T47D (cell line): Measurements from ENCODE around the gene PRLH.

ENCODE experiments used
- DNase-seq, 2 experiments: peaks; one replicate each; pipeline versions ENCODE4 v3.0.0 to v3.0.0-alpha.2; 2011 to 2012; ENCODE audit warnings: low read depth in 1 of 2, low spot score in 1 of 2
- JUND ChIP-seq: IDR thresholded peaks from 2 replicates; pipeline ENCODE4 v1.6.1; 2012; ENCODE audit warnings: low read depth
- in situ Hi-C: cut with HindIII; loops from 2 replicates; pipeline ENCODE4 v1.10.0; 2016; ENCODE audit warnings: low sequenced_read_pairs, low pct_unique_long_range_greater_than_20kb

PRLH gene

DNA sequence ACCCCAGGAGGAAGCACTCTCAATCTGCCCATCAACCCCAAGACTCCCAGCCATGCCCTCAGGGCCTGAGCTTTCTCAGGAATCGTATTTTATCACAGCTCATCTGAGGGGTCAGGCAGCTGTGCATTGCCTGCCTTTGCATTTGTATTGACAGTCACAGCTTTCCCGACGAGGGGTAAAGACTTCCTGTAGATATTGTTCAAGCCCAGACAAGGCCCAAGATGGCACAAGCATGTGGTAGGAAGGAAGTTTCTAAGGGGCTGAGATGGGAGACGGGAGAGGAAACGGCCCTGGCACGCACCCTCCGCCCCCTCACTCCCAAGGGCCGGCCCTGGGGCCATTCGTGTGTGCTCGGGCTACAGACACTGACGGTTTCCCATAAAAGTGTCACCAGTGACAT, 34.2 kb upstream of the PRLH start:
- TF ChIP-seq JUND = no peak
- DNase-seq = no peak
- in situ Hi-C loops = no loop called here

DNA sequence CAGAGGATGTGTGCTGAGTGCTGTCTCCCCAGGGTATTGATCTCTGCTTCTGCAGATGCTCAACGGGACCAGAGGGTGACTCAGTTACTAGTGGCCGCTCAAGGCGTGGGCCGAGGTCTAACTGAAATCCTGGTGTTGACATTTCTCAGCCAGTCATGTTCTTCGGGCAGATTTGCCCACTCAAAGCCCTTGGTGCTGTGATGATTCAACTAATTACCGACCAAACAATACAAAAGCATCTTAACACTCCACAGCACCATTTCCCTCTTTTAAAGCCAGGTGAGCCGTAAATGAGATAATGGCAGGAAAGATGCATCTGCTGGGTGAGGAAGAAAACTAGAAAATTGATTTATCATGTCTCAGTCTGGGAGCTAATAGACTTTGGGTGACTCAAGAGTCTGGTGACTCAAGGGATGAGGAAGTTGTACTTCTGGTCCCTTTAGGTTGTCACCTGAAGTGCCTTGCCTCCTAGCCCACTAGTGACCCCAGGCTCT, 32.7 kb upstream of the PRLH start:
- in situ Hi-C loops = no loop called here
- no peak for TF ChIP-seq JUND
- DNase-seq = no peak

DNA sequence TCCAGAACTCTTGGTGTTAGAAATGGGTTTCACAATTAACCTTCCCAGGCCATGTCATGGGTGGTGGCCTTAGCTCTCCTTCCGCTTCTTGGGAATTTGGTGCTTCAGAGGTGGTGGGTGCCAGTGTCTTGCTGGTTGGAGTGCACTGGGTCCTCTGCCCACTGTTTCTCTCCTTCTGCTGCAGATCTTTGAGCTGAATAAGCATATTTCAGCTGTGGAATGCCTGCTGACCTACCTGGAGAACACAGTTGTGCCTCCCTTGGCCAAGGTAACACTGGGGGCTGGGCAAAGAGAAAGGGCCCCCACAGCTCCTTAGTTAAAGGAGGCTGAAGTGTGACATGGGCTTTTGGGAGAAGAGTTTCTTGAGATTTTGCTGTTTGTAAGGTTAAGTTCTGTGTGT, 32.0 kb upstream of the PRLH start:
- no peak for TF ChIP-seq JUND
- in situ Hi-C loops = no loop called here
- no peak for DNase-seq

DNA sequence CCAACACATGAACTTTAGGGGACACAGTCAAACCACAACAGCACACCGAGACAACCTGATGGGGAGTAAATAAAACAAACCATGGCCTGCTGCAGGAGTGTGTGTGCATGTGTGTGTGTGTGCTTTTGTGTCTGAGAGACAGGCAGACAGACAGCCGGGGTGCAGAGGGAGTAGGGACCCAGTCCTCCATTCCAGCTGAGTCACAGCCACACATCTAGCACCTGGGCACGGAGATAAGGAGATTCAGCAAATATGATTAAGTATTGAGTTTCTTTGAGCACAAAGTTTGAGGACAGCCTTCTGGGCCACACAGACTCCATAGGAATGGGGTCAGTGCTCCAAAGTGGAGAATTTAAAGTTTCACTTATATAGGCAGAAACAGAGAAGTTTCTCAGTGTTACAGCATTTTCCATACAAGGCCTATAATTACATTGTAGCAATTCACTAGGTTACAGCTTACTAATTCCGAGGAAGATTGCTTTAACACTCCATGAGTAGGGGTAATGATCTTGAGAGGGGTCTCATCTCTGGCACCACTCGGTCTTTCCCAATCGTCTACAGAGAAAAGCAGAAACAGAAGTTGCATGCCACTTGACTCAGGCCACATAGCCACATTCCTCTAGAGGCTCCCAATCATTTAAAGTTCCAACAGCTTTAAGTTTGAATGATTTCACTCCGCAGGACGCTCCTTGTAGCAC, 30.8 kb upstream of the PRLH start:
- in situ Hi-C loops = no loop called here
- no peak for DNase-seq
- TF ChIP-seq JUND = no peak

DNA sequence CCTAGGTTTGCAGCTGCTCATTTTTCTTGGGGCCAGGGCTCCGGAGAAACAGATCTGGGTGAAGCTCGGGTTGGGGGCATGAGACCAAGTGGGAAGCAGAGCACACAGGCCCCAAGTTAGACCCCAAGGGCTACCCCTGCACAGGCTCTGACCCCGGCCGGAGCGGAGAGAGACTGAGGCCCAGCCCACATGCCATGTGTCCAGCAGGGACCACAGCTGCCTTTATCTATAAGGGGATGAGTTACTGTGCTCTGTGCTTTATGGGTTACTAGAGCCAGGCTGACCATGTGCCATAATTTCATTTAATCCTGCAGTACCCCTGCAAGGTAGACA, 30.3 kb upstream of the PRLH start:
- no peak for TF ChIP-seq JUND
- no peak for DNase-seq
- in situ Hi-C loops = no loop called here

DNA sequence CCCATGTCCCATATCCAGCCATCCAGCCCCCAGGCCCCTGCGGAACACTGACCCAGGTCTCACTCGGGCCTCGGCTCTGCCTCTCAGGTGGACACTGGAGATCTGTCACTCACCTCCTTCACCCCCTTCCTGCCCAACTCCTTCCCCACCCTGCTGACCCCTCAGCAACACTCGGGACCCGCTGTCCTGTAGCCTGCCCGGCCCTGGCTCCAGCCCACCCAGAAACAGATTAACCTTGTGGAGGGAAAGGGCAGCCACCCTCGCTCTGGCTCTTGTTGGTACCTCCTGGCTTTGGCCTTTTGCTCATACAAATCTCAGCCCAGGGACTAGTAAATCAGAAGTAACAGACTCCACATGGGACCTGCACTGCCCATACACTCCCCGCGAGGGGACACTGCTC, 29.8 kb upstream of the PRLH start:
- DNase-seq = no peak
- no peak for TF ChIP-seq JUND
- in situ Hi-C loops = no loop called here

DNA sequence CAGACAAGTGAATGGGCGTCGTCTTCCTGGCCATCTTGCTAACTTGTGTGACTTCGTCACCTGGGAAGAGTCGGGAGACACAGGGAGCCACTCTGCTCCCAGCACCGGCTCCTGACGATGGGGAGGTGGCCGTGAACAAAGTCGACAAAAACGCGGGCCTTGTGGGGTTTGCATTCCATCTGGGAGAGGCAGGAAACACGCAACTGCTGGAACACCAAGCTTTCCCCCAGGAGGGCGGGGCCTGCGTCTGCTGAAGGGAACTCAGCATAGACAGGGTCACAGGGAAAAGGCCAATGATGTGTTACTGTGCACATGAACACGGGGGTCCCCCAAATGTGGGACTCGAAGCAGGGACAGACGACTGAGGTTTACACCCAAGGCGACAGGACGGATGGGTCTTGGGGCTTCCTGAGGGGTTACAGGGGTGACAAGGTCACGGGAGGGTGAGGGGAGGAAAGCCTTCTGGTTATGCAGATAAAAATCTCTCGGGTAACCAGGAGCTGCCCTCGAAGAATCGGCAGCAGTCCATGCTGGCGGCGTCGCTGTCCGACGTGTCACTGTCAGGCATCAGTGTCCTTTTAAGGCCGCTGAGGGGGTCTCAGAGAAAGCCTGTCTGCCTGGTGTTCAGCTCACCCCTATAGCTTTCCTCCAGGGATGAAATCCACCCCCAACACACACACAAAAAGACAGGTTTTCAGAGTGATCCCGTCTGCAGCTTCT, 28.2 kb upstream of the PRLH start:
- in situ Hi-C loops = no loop called here
- TF ChIP-seq JUND = no peak
- DNase-seq = no peak

DNA sequence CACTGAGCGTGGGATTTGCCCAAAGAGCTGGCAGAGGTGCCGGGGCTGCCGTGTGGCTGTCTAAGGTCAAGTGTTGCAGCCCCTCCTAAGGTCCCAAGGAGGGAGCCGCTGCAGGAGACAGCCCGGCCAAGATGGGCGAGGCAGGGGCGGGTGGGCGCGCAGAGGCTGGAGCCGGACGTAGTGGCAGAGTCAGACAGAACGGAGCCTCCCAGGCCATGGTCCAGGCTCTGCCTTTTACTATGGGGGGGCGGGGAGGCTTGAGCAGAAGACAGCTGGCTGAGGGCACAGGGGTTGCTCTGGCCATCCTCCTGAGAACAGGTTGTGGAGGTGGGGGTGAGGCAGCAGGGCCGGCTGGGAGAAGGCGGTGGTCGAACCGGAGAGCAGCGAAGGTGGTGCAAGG, 27.5 kb upstream of the PRLH start:
- TF ChIP-seq JUND = no peak
- in situ Hi-C loops = no loop called here

DNA sequence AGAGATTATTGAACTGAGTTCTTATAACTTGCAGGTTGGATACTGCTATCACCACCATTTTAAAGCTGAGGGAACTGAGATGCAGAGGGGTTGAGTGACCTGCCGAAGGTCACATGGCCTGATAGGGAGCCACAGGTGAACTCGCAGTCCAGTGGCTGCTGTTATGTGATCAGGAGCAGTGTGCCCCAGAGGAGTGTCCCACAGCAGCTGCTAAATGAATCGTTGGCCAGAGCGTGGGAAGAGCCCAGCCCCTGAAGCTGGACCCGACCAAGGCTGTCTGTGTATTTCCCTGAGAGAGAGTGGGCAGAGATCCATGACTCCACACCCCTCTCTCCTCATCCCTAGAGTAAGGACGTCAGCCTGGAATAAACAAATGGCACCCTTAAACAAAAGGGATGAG, 26.7 kb upstream of the PRLH start:
- DNase-seq = no peak
- in situ Hi-C loops = no loop called here

More for the DNA sequence above, 27.5 kb upstream of the PRLH start:
- DNase-seq = no peak

DNA sequence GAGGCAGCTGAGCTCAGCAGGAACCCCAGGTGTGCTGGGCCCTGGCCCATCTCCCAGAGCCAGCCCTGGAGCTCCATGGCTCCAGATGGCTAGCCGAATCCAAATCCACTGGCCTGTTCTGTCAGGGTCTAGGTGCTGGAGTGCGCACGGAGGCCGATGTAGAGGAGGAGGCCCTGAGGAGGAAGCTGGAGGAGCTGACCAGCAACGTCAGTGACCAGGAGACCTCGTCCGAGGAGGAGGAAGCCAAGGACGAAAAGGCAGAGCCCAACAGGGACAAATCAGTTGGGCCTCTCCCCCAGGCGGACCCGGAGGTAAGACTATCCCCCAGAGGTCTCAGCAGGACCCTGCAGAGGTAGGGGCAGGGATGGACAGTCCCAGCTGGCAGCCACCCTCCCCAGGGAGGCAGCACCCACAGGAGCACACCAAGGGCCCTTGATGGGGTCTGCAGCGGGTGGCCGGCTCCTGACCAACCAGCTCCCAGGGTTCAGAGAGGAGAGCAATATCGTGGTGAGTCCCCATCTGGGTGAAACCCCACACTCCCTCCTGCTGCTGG, 26.1 kb upstream of the PRLH start:
- in situ Hi-C loops = no loop called here
- DNase-seq = no peak
- TF ChIP-seq JUND = no peak

More for the DNA sequence above, 26.7 kb upstream of the PRLH start:
- TF ChIP-seq JUND = no peak

DNA sequence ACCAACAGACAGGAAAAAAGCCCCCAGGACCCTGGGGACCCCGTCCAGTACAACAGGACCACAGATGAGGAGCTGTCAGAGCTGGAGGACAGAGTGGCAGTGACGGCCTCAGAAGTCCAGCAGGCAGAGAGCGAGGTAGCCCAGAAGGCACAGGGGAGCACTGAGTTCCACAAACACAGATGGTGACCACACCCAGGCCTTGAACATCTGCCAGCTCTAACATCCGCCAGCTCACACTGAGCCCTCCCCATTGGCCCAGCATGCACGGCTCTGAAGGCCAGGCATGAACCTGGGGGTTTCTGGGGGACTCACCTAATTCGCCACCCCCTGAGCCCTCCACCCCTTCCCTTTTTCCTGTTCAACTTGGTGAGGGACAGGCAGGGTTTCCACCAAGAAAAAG, 25.6 kb upstream of the PRLH start:
- in situ Hi-C loops = no loop called here
- DNase-seq = no peak

DNA sequence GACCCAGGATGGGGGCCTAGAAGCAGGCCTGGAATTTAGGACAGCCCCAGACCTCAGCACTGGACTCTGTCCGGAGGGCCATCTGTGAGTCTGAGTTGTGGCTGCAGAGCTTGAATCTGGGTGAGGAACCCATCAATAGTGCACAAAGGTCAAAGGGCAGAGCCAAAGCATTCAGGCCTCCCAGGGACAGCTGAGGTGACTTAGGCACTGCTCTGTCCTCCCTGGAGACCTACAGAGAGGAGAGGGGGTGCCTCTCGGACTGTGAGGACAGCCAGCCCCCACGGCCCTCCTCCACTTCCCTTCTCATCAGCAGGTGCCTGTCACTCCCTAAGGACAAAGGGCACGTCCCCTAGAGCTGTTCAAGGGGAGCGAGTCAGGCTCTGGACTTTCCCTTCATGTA, 25.1 kb upstream of the PRLH start:
- no peak for TF ChIP-seq JUND
- DNase-seq = no peak
- in situ Hi-C loops = no loop called here

More for the DNA sequence above, 25.6 kb upstream of the PRLH start:
- TF ChIP-seq JUND = no peak

DNA sequence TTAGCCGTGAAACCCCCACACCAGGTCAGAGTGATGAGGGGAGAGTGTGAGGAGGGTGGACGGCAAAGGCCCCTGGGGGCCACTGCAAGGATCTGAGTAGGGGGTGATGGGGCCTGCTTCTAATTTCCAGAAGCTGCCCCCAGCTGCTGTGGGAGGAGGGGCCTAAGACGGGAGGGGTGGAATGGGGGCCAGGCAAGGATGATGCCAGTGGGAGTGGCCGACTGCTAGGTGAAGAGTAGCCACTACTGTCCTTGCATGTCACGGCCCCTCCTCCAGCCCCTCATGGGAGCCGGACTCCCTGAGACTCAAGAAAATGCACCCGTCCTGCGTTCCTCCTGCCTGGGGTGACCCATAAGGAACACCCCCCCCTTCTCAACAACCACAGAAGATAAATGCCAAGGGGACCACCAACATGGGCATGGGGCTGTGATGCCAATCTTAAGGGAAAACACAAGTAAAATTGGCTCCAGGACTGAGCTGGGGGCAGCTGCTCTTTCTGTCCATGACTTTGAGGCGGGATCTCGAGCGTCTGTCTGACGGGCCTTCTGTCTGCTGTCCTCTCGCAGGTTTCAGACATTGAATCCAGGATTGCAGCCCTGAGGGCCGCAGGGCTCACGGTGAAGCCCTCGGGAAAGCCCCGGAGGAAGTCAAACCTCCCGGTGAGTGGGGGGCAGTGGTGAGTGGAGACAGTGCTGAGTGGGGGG, 24.2 kb upstream of the PRLH start:
- TF ChIP-seq JUND = no peak
- DNase-seq = no peak
- in situ Hi-C loops = no loop called here
